Measurements from ENCODE around the gene TTBK1.

Gene TTBK1

GRCh38 chr6:43308990-43309477, 65.8 kb downstream of the TTBK1 start:
- peak overlapping the region; percentile 57 for H3K4me3 ChIP-seq (ENCODE audit: low read depth, low read length)
- DNase-seq (ENCODE audit: low read depth), result no peak
- no peak for TF ChIP-seq CTCF (IDR thresholded peaks at IDR 0.05; ENCODE audit: insufficient read depth, low read depth, low read length, missing control alignments)

GRCh38 chr6:43310134-43310533, 66.9 kb downstream of the TTBK1 start:
- no peak for TF ChIP-seq CTCF (IDR thresholded peaks at IDR 0.05; ENCODE audit: insufficient read depth, low read depth, low read length, missing control alignments)
- DNase-seq (ENCODE audit: low read depth), result no peak
- H3K4me3 ChIP-seq (ENCODE audit: low read depth, low read length), result no peak overlapping the region

GRCh38 chr6:43310624-43311023, 67.3 kb downstream of the TTBK1 start:
- no peak for DNase-seq (ENCODE audit: low read depth)
- no peak overlapping the region for H3K4me3 ChIP-seq (ENCODE audit: low read depth, low read length)
- TF ChIP-seq CTCF (IDR thresholded peaks at IDR 0.05; ENCODE audit: insufficient read depth, low read depth, low read length, missing control alignments), result no peak

- no peak for DNase-seq (ENCODE audit: low read depth)
- no peak for TF ChIP-seq CTCF (IDR thresholded peaks at IDR 0.05; ENCODE audit: insufficient read depth, low read depth, low read length, missing control alignments)
- no peak overlapping the region for H3K4me3 ChIP-seq (ENCODE audit: low read depth, low read length)
Observed at GRCh38 chr6:43311666-43312065, 68.4 kb downstream of the TTBK1 start.

- no peak overlapping the region for H3K4me3 ChIP-seq (ENCODE audit: low read depth, low read length)
- no peak for DNase-seq (ENCODE audit: low read depth)
- no peak for TF ChIP-seq CTCF (IDR thresholded peaks at IDR 0.05; ENCODE audit: insufficient read depth, low read depth, low read length, missing control alignments)
Observed at GRCh38 chr6:43313813-43314212, 70.5 kb downstream of the TTBK1 start.

- no peak for DNase-seq (ENCODE audit: low read depth)
- H3K4me3 ChIP-seq (ENCODE audit: low read depth, low read length), result no peak overlapping the region
- TF ChIP-seq CTCF (IDR thresholded peaks at IDR 0.05; ENCODE audit: insufficient read depth, low read depth, low read length, missing control alignments), result no peak
Observed at GRCh38 chr6:43318011-43318410, 74.7 kb downstream of the TTBK1 start.

GRCh38 chr6:43325876-43326275, 82.6 kb downstream of the TTBK1 start:
- TF ChIP-seq CTCF (IDR thresholded peaks at IDR 0.05; ENCODE audit: insufficient read depth, low read depth, low read length, missing control alignments), result no peak
- DNase-seq (ENCODE audit: low read depth), result no peak
- H3K4me3 ChIP-seq (ENCODE audit: low read depth, low read length), result no peak overlapping the region

Data from GM12865 (cell line).